Left lung (tissue), 14 donors: ENCODE results near the gene KCTD18. TPM values are rescaled to one million over a fixed set of nuclear protein-coding genes. Genes with fewer than 3 reads are reported as not detected.

Experiments used
- ATAC-seq: fragments of 200-7000 bp; cut with Tn5 transposase; one replicate; pipeline ENCODE4 v1.9.1; 2020; ENCODE audit warnings: moderate library complexity
- DNase-seq, 4 donors: peaks; one replicate each; pipeline ENCODE4 v3.0.0-alpha.2; 2013 to 2020
- H3K27ac ChIP-seq, 2 donors: fragments of 200-600 bp; sonication (generic) in 1 of 2; one replicate each; pipeline versions ENCODE4 v1.5.0 to v1.8.0; 2020 to 2021
- H3K27me3 ChIP-seq, 2 donors: fragments of 200-600 bp; sonication (generic) in 1 of 2; one replicate each; pipeline versions ENCODE4 v1.5.0 to v1.8.0; 2020 to 2021
- H3K36me3 ChIP-seq, 2 donors: fragments of 200-600 bp; sonication (generic) in 1 of 2; one replicate each; pipeline versions ENCODE4 v1.5.0 to v1.8.0; 2020 to 2021
- H3K4me1 ChIP-seq, 2 donors: fragments of 200-600 bp; one replicate each; pipeline ENCODE4 v1.8.0; 2021
- H3K4me3 ChIP-seq, 2 donors: fragments of 200-600 bp; sonication (generic) in 1 of 2; one replicate each; pipeline versions ENCODE4 v1.5.0 to v1.8.0; 2020 to 2021; ENCODE audit warnings: mild to moderate bottlenecking in 1 of 2
- H3K9me3 ChIP-seq, 2 donors: fragments of 200-600 bp; sonication (generic) in 1 of 2; one replicate each; pipeline versions ENCODE4 v1.5.0 to v1.8.0; 2020 to 2021
- CTCF ChIP-seq, 2 donors: fragments of 200-600 bp; sonication (generic) in 1 of 2; IDR thresholded peaks; one replicate each; pipeline versions ENCODE4 v1.5.0 to v1.8.0; 2021; ENCODE audit warnings: antibody characterized with exemption in 2 of 2
- intact Hi-C, 2 donors: fragments of 100-400 bp; cut with DNase I; formaldehyde crosslinking; loops; one replicate each; pipeline versions ENCODE4 v1.11.2 to v1.14.2; 2022
- long read RNA-seq, 12 donors: library from polyadenylated mRNA in 2 of 12; unstranded in 2 of 12; transcript quantifications; one replicate each; pipeline ENCODE4 v2.0.0 and lab custom pipeline, GENCODE V29; 2019 to 2026
- polyA plus RNA-seq, 6 donors: library from polyadenylated mRNA; unstranded; fragments of 120-200 nt; gene quantifications; one replicate each; pipeline ENCODE4 v1.2.1, GENCODE V29; 2013; ENCODE audit not compliant: insufficient read length in 6 of 6
- total RNA-seq, 2 donors: library from RNA; stranded (reverse); fragmentation: NEBNext Ultra II Directional; extraction: Animal tissue kit (Norgen Biotek cat#: 25700); gene quantifications; one replicate each; pipeline ENCODE4 v1.2.1, GENCODE V29; 2021
- donor health status: DM: no; HTN: yes; CAD: no.
- donor health status: DM: no; HTN: no; CAD: no.

KCTD18 gene
- total RNA-seq = 10 to 100 TPM; 13.8 to 14.3 TPM
- polyA plus RNA-seq = 10 to 100 TPM; 16.5 to 18.9 (median 17.5) TPM
- long read RNA-seq, donor 1, transcript KCTD18-202 (7 exons, 2,556 nt) = major isoform, 5 of 5 reads
- long read RNA-seq, donor 1, partial matches to known transcripts = 0 of 5 reads
- long read RNA-seq, donor 1, other reads (novel, unspliced or antisense) = 0 of 5 reads
- long read RNA-seq, donor 2, partial matches to known transcripts = 48 of 54 reads
- long read RNA-seq, donor 2, other reads (novel, unspliced or antisense) = 0 of 54 reads
- long read RNA-seq, donor 3 = 0 reads
- long read RNA-seq, donor 4, partial matches to known transcripts = 0 of 2 reads
- long read RNA-seq, donor 4, other reads (novel, unspliced or antisense) = 0 of 2 reads
- long read RNA-seq, donor 5, partial matches to known transcripts = 0 of 2 reads
- long read RNA-seq, donor 5, other reads (novel, unspliced or antisense) = 0 of 2 reads
- long read RNA-seq, donor 6, partial matches to known transcripts = 0 of 3 reads
- long read RNA-seq, donor 6, other reads (novel, unspliced or antisense) = 0 of 3 reads
- long read RNA-seq, donor 7, partial matches to known transcripts = 0 of 2 reads
- long read RNA-seq, donor 7, other reads (novel, unspliced or antisense) = 0 of 2 reads
- long read RNA-seq, donor 8, partial matches to known transcripts = 0 of 5 reads
- long read RNA-seq, donor 8, other reads (novel, unspliced or antisense) = 0 of 5 reads
- long read RNA-seq, donor 9 = 0 reads
- long read RNA-seq, donor 10 = 0 reads
- long read RNA-seq, donor 11, partial matches to known transcripts = 6 of 7 reads
- long read RNA-seq, donor 11, other reads (novel, unspliced or antisense) = 0 of 7 reads
- long read RNA-seq, donor 12, partial matches to known transcripts = 0 of 1 reads
- long read RNA-seq, donor 12, other reads (novel, unspliced or antisense) = 0 of 1 reads

GRCh38 chr2:200509612-200510433 lies at the start of gene KCTD18:
KCTD18 (minus strand) TSS chr2:200510068; CDS start chr2:200507016, 3,052 bp downstream.
- TF ChIP-seq CTCF (IDR thresholded peaks at IDR 0.05) = peak; percentile 79 to 87
- peaks cover 3 to 16% of the 10 kb centered on the region in 2 donors for H3K4me1 ChIP-seq
- H3K9me3 ChIP-seq = no peaks in the 10 kb centered on the region
- H3K27me3 ChIP-seq = no peaks in the 10 kb centered on the region
- intact Hi-C loops = no loop called here
- peak; percentile 99 for ATAC-seq
- H3K4me3 ChIP-seq = peak within 1 kb of the TSS; percentile 72 to 78
- H3K36me3 ChIP-seq = no peaks in the 10 kb centered on the region
- peak; percentile 85 to 100 (median 94) for DNase-seq
- H3K27ac ChIP-seq = peak within 1 kb of the TSS; percentile 75 to 90

GRCh38 chr2:200540793-200541192 lies 30.9 kb upstream of the KCTD18 start:
- H3K4me1 ChIP-seq = no peaks in the 10 kb centered on the region
- ATAC-seq = no peak
- no peak overlapping the region for H3K4me3 ChIP-seq
- TF ChIP-seq CTCF (IDR thresholded peaks at IDR 0.05) = no peak
- no peak for DNase-seq
- no peak overlapping the region for H3K27ac ChIP-seq
- H3K36me3 ChIP-seq = peaks cover 0 to 31% of the 10 kb centered on the region in 2 donors
- H3K27me3 ChIP-seq = no peaks in the 10 kb centered on the region
- no peaks in the 10 kb centered on the region for H3K9me3 ChIP-seq
- intact Hi-C loops = no loop called here

GRCh38 chr2:200538139-200538538 lies 28.3 kb upstream of the KCTD18 start:
- no peaks in the 10 kb centered on the region for H3K4me1 ChIP-seq
- H3K4me3 ChIP-seq = no peak overlapping the region
- peaks cover 0 to 15% of the 10 kb centered on the region in 2 donors for H3K36me3 ChIP-seq
- DNase-seq (no peak), ATAC-seq (no peak)
- H3K27me3 ChIP-seq = no peaks in the 10 kb centered on the region
- H3K27ac ChIP-seq = no peak overlapping the region
- no peak for TF ChIP-seq CTCF (IDR thresholded peaks at IDR 0.05)
- H3K9me3 ChIP-seq = no peaks in the 10 kb centered on the region
- intact Hi-C loops = no loop called here

DNA sequence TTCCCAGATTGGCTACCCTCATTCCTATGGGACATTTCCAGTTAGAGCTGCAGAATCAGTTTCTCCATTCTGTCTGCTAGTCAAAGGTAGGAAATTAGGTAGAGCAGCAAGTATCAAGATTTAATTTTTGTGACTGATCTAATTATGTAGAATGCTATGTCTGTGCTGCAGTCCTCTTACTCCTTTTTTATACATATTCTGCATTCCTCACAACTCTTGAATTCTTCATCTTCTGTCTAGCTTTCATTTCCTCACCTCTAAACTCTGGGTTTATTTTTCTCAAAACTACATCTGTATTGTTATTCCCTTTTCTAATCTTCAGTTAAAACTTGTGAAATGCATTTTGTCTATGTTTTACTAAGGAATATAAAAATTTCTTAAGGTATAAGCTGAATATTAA lies 24.7 kb upstream of the KCTD18 start:
- H3K9me3 ChIP-seq = no peaks in the 10 kb centered on the region
- no peak for TF ChIP-seq CTCF (IDR thresholded peaks at IDR 0.05)

More for the DNA sequence above, 24.7 kb upstream of the KCTD18 start:
- Histone ChIP-seq H3K4me3 (no peak overlapping the region), H3K4me1 (no peaks in the 10 kb centered on the region), H3K27me3 (no peaks in the 10 kb centered on the region), H3K36me3 (no peaks in the 10 kb centered on the region), H3K27ac (no peak overlapping the region)
- ATAC-seq (no peak), DNase-seq (no peak)
- intact Hi-C loops = no loop called here
